ENCODE measurements around the gene PRKCD.

PRKCD gene

GRCh38 chr3:53236112-53236841 is 75.3 kb downstream of the PRKCD start:
- DNase-seq: no peak

- DNase-seq: no peak
Measured at GRCh38 chr3:53238051-53238850, 77.2 kb downstream of the PRKCD start.

GRCh38 chr3:53238886-53239285 is 77.9 kb downstream of the PRKCD start:
- DNase-seq: no peak

- no peak for DNase-seq
Measured at GRCh38 chr3:53239800-53240199, 78.8 kb downstream of the PRKCD start.

GRCh38 chr3:53240989-53241972 is 80.3 kb downstream of the PRKCD start:
- no peak for DNase-seq

- DNase-seq: no peak
Measured at GRCh38 chr3:53242155-53242554, 81.1 kb downstream of the PRKCD start.

Measured in CD4-positive, alpha-beta T cell treated with Interleukin-12 subunit alpha and Interleukin-12 subunit beta, for 1 hour (primary cell).